Gastroesophageal sphincter (tissue), 3 donors: ENCODE data around the gene SFXN2.

ENCODE experiments used
- CTCF ChIP-seq, 4 experiments: fragments of 200-600 bp in 2 of 4; fragments of 450-650 bp in 2 of 4; sonication (generic) in 1 of 4; IDR thresholded peaks; one replicate each; pipeline ENCODE4 v1.5.1; 2017 to 2019; ENCODE audit warnings: antibody characterized with exemption in 4 of 4, mild to moderate bottlenecking in 2 of 4, moderate library complexity in 2 of 4
- EP300 ChIP-seq: sonication (generic); formaldehyde crosslinking; IDR thresholded peaks from one replicate; pipeline ENCODE4 v1.6.1; 2017; ENCODE audit warnings: antibody characterized with exemption, mild to moderate bottlenecking
- POLR2A ChIP-seq, 2 donors: fragments of 450-650 bp; IDR thresholded peaks; one replicate each; pipeline ENCODE4 v1.6.1; 2017; ENCODE audit warnings: antibody characterized with exemption in 2 of 2, mild to moderate bottlenecking in 2 of 2, moderate library complexity in 1 of 2
- POLR2AphosphoS5 ChIP-seq: sonication (generic); formaldehyde crosslinking; IDR thresholded peaks from one replicate; pipeline ENCODE4 v1.6.1; 2017; ENCODE audit warnings: antibody characterized with exemption

DNA sequence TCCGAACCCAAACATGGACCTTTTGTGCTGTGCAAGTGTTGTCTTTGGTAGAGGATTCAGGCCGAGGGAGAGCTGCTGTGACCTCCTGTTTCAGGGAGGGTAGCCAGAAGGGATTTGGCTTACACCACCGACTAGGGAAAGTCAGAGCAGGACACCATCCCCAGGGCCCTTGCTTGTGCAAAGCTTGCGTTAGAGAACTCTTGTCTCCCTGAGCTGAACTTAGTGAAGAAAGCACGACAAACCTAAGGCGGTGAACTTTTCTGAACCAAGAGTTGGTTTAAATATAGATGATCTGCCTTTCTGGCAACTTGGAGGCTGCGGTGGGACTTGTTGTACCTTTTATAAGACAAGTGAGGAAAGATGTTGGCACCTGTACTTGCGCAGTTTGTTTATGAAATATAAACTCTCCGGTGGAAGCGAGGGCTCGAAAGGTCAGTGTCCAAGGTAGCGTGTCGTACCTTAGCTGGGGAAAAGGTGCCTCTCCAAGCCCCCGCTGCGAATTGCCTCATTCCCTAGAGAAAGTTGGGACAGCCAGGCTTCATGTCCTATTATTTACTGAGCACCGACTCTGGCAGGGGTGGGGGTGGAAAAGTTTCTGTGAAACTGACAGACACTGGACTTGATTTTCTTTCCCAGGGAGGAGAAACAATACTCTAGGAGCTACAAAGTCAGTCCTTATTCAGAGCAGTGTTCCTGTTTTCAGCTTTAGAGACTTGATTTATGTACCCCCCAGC is 60.9 kb downstream of the SFXN2 start:
- TF ChIP-seq CTCF (IDR thresholded peaks at IDR 0.05) (no peak), EP300 (peak; percentile 81), POLR2AphosphoS5 (peak; percentile 84), POLR2A (IDR thresholded peaks at IDR 0.05) (no peak)
